ENCODE measurements around the gene GRIK5. TPM values are rescaled to one million over a fixed set of nuclear protein-coding genes. Genes with fewer than 3 reads are reported as not detected.

Gene GRIK5
- total RNA-seq, 2 donors from 2014 or later = 22.3 to 24.8 TPM

GRCh38 chr19:42099336-42099925 lies 29.4 kb upstream of the GRIK5 start:
- Histone ChIP-seq H3K4me3 (no peak overlapping the region), H3K36me3 (no peaks in the 10 kb centered on the region), H3K27me3 (replicated peaks; ENCODE audit: insufficient read depth) (no peaks in the 10 kb centered on the region), H3K4me1 (ENCODE audit: control insufficient read depth in 1 of 2, low read depth in 2 of 2) (no peaks in the 10 kb centered on the region), H3K27ac (no peak overlapping the region), H3K9me3 (no peaks in the 10 kb centered on the region)
- DNase-seq (ENCODE audit: low spot score) = no peak
- no peak for TF ChIP-seq CTCF (IDR thresholded peaks at IDR 0.05)
- ATAC-seq (ENCODE audit: insufficient number of reproducible peaks, low FRiP score, low read depth) = no peak

- no peak overlapping the region for H3K4me3 ChIP-seq
- ATAC-seq (ENCODE audit: insufficient number of reproducible peaks, low FRiP score, low read depth) = no peak
- H3K9me3 ChIP-seq = no peaks in the 10 kb centered on the region
- DNase-seq (ENCODE audit: low spot score) = no peak
- no peaks in the 10 kb centered on the region for H3K4me1 ChIP-seq (ENCODE audit: control insufficient read depth in 1 of 2, low read depth in 2 of 2)
- H3K27ac ChIP-seq = no peak overlapping the region
- no peaks in the 10 kb centered on the region for H3K27me3 ChIP-seq (replicated peaks; ENCODE audit: insufficient read depth)
- TF ChIP-seq CTCF (IDR thresholded peaks at IDR 0.05) = no peak
- no peaks in the 10 kb centered on the region for H3K36me3 ChIP-seq
These were observed 28.8 kb upstream of the GRIK5 start for GRCh38 chr19:42098781-42099180.

GRCh38 chr19:42097461-42097860 lies 27.5 kb upstream of the GRIK5 start:
- H3K36me3 ChIP-seq = no peaks in the 10 kb centered on the region
- no peak overlapping the region for H3K4me3 ChIP-seq
- H3K4me1 ChIP-seq (ENCODE audit: control insufficient read depth in 1 of 2, low read depth in 2 of 2) = no peaks in the 10 kb centered on the region
- DNase-seq (ENCODE audit: low spot score) = no peak
- H3K27me3 ChIP-seq (replicated peaks; ENCODE audit: insufficient read depth) = no peaks in the 10 kb centered on the region
- no peak for TF ChIP-seq CTCF (IDR thresholded peaks at IDR 0.05)
- H3K27ac ChIP-seq = no peak overlapping the region
- ATAC-seq (ENCODE audit: insufficient number of reproducible peaks, low FRiP score, low read depth) = no peak
- no peaks in the 10 kb centered on the region for H3K9me3 ChIP-seq

GRCh38 chr19:42096255-42096837 lies 26.3 kb upstream of the GRIK5 start:
- H3K4me3 ChIP-seq = no peak overlapping the region

GRCh38 chr19:42095814-42096230 lies 25.8 kb upstream of the GRIK5 start:
- ATAC-seq (ENCODE audit: insufficient number of reproducible peaks, low FRiP score, low read depth) = no peak
- DNase-seq (ENCODE audit: low spot score) = no peak
- Histone ChIP-seq H3K36me3 (no peaks in the 10 kb centered on the region), H3K9me3 (no peaks in the 10 kb centered on the region), H3K4me1 (ENCODE audit: control insufficient read depth in 1 of 2, low read depth in 2 of 2) (no peaks in the 10 kb centered on the region), H3K27me3 (replicated peaks; ENCODE audit: insufficient read depth) (no peaks in the 10 kb centered on the region), H3K27ac (no peak overlapping the region), H3K4me3 (no peak overlapping the region)
- no peak for TF ChIP-seq CTCF (IDR thresholded peaks at IDR 0.05)

More at GRCh38 chr19:42096255-42096837, 26.3 kb upstream of the GRIK5 start:
- Histone ChIP-seq H3K27ac (no peak overlapping the region), H3K36me3 (no peaks in the 10 kb centered on the region), H3K9me3 (no peaks in the 10 kb centered on the region), H3K27me3 (replicated peaks; ENCODE audit: insufficient read depth) (no peaks in the 10 kb centered on the region), H3K4me1 (ENCODE audit: control insufficient read depth in 1 of 2, low read depth in 2 of 2) (no peaks in the 10 kb centered on the region)
- no peak for TF ChIP-seq CTCF (IDR thresholded peaks at IDR 0.05)
- DNase-seq (ENCODE audit: low spot score) (no peak), ATAC-seq (ENCODE audit: insufficient number of reproducible peaks, low FRiP score, low read depth) (no peak)
